Skeletal muscle cell (primary cell): ENCODE data around the gene LYRM2.

Experiments
- DNase-seq: peaks from one replicate; pipeline ENCODE4 v3.0.0-alpha.2; 2010; ENCODE audit warnings: low read depth
- H3K4me3 ChIP-seq: 2 replicates; pipeline ENCODE4 v1.5.1; 2011; ENCODE audit warnings: low read depth, mild to moderate bottlenecking, control low read depth, low read length, moderate library complexity

LYRM2 gene

GRCh38 chr6:89566008-89566800 is 72.3 kb downstream of the LYRM2 start:
- H3K4me3 ChIP-seq = no peak overlapping the region
- DNase-seq = no peak

GRCh38 chr6:89564752-89565427 is 73.7 kb downstream of the LYRM2 start:
- no peak for DNase-seq
- no peak overlapping the region for H3K4me3 ChIP-seq

DNA sequence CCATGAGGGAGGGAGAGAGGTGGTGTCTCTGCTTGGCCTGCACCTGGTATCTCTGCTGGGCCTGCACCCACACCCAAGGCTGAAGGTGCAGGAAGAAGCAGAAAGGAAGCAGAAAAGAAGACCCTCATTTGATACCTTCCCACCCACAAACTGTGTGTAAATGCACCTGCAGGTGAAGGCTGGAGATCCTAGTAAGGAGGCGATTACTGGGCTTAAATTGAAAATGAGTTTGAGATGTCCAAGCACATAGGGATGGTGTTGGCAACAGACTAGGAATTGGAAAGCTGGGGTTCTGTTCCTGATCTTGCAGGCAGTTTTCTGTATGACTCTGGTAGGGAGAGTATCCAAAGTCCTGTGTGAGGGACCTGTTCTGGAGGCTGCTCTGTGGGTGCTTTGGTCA is 74.7 kb downstream of the LYRM2 start:
- no peak overlapping the region for H3K4me3 ChIP-seq
- no peak for DNase-seq

DNA sequence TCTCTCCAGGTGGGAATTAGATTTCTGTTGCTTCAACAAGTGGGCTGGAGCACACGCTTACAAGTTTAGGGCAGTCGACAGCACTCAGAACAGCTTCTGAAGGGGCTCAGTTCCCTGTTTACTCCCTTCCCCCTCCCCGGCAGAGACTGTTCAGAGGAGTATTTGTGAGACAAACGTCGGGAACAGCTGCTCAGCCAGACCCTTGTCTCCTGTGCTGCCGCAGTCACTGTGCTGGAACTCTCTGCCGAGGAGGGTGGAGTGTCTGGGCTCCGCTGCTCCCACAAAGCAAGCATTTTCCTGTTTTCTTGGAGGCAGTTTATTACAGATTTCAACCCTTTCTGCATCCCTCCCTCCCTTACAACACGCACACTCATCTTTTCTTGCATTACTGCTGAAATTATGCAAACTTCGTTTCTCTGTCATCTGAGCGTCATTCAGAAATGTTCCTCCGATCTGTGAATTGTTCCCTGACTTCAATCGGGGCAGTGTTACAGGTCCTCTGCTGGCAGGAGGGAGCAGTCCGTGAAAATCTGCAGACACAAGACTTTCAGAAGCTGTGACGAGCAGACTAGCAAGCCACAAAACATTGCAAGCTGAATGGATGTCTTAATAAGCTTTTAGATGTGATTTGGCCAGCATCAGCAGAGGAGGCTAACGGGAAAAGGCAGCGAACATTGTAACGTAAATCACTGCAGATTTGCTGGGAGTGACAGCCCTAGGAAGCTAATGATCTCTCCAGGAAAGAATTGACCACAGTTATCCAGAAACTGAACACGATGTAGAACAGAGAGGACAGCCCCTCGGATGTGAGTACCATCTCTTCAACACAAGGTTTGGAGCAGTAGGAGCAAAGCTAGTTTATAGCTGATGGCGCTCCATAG is 76.2 kb downstream of the LYRM2 start:
- DNase-seq = no peak
- no peak overlapping the region for H3K4me3 ChIP-seq

- no peak overlapping the region for H3K4me3 ChIP-seq
- DNase-seq = no peak
Measured at GRCh38 chr6:89559487-89559886, 79.1 kb downstream of the LYRM2 start.

- H3K4me3 ChIP-seq = no peak overlapping the region
- DNase-seq = no peak
Measured at GRCh38 chr6:89555806-89556205, 82.7 kb downstream of the LYRM2 start.

DNA sequence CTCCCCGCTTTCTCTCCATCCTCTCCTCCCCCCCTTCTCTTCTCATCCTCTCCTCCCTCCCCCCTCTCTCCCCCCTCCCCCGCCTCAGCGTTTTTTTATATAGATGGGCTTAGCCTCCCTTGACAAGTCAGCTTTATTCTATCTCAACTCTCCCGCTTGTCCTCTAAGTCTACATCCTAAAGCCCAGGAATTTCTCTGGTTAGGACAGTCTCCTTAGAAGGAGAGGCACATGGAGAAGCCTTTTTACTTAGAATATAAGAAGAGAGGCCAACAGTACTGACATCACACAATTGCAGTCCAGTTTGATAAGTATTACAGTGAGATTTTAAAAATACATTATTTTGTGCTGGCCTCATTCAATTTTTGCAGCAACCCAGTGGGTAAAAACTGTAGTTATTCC is 83.5 kb downstream of the LYRM2 start:
- no peak overlapping the region for H3K4me3 ChIP-seq
- no peak for DNase-seq

- H3K4me3 ChIP-seq = no peak overlapping the region
- no peak for DNase-seq
Measured at GRCh38 chr6:89554106-89554505, 84.4 kb downstream of the LYRM2 start.

GRCh38 chr6:89553431-89553830 is 85.1 kb downstream of the LYRM2 start:
- no peak overlapping the region for H3K4me3 ChIP-seq
- no peak for DNase-seq

GRCh38 chr6:89547281-89547680 is 91.3 kb downstream of the LYRM2 start:
- DNase-seq = no peak

GRCh38 chr6:89542866-89543265 is 95.7 kb downstream of the LYRM2 start:
- DNase-seq = no peak
- no peak overlapping the region for H3K4me3 ChIP-seq

More at GRCh38 chr6:89547281-89547680, 91.3 kb downstream of the LYRM2 start:
- no peak overlapping the region for H3K4me3 ChIP-seq

- no peak for DNase-seq
- H3K4me3 ChIP-seq = no peak overlapping the region
Measured at GRCh38 chr6:89542081-89542857, 96.3 kb downstream of the LYRM2 start.

DNA sequence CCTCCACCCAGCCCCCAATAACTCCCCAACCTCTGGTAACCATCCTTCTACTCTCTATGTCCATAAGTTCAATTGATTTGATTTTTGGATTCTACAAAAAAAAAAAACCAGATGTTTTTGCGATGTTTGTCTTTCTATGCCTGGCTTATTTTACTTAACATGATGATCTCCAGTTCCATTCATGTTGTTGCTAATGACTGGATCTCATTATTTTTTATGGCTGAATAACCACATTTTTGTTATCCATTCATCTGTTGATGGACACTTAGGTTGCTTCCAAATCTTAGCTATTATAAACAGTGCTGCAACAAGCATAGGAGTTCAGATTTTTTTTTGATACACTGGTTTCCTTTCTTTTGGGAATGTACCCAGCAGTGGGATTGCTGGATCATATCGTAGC is 98.8 kb downstream of the LYRM2 start:
- no peak for DNase-seq
- no peak overlapping the region for H3K4me3 ChIP-seq

DNA sequence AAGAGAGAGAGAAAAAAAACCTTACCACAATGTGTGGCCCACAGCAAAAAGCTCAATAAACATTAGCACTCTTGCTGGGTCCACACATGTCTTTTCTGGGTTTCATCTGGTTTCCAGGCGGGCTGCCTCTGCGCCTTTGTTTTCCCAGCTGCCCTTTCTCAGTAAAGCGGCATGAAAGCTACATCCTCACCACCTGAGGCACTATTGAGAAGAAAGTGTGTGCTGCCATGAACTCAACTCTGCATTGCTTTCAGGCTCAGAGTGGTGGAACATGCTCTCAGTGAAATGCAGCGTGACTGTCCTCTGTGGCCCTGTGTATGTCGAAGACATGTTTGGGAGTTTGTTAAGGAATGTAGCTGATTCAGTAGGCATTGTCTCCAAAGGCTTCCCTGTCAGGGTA is 102.3 kb downstream of the LYRM2 start:
- DNase-seq = no peak
- H3K4me3 ChIP-seq = no peak overlapping the region

DNA sequence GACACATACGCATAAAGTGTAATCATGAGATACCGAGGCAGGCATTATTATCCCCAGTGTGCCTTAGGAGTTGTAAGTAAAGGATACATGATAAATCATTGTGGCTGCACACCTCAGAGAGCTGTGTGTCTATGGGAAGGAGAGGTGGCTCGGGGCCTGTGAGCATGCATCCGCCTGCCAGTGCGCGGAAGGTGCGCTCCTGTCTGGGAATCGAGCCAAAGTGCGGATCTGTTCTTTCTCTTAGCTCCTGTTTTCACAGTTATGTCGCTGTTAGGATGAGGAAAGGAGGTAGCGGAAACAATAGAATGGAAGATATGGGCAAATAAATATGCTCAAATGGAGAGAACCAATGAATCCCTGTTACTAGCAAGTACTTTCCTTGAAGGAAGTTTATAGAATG is 107.6 kb downstream of the LYRM2 start:
- no peak for DNase-seq
- H3K4me3 ChIP-seq = no peak overlapping the region

DNA sequence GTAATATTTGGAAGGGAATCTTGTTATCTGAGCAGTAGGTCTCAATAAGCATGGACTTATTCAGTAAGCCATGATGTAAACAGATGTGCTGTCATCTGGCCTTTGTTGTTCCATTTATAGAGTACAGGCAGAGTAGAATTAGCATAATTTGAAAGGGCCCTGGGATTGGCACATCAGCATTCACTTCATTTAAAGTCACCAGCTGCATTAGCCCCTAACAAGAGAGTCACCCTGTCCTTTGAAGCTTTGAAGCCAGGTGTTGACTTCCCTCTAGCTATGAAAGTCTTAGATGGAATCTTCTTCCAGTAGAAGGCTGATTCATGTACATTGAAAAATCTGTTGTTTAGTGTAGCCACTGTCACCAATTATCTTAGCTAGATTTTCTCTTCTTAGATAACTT is 109.7 kb downstream of the LYRM2 start:
- DNase-seq = no peak
- no peak overlapping the region for H3K4me3 ChIP-seq

- H3K4me3 ChIP-seq = no peak overlapping the region
- DNase-seq = no peak
Measured at GRCh38 chr6:89527634-89528033, 110.9 kb downstream of the LYRM2 start.

GRCh38 chr6:89526563-89526869 is 112.0 kb downstream of the LYRM2 start:
- no peak for DNase-seq

DNA sequence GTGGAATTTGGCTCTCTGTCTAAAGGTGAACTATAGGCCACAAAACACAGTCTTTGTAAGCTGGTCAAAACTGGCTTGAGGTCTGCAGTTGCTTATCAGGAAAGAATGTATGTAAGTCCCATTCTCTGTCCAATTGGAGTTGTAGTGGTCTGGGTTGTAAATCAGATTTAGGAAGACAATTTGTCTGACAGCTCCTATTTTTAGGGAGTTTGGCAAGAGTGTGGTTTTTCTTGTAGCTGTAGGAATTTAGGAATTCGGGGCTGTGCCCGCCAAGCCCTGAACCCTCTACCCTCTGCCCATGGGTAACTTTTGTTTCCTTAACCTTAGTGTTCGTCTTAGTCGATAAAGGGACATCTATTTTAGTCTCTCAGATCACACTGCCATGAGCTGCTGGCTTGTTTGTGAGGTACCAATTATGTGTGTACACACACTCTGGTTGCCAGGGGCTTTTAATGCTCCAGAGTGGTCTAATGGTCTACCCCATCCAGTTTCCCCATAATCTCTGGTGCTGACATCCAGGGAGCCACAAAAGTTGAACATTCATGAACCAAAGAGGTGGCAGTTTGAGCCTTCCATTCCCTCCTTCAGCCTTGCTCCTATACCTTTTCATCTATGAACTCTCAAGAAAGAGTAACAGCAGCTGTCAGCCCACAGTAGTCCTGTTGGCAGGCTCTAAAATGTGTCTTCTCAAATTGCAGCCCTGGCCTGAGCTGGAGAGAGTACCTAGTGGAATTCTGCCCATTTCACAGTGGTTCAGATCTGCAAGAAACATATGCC is 112.6 kb downstream of the LYRM2 start:
- DNase-seq = no peak
- H3K4me3 ChIP-seq = no peak overlapping the region

More at GRCh38 chr6:89526563-89526869, 112.0 kb downstream of the LYRM2 start:
- no peak overlapping the region for H3K4me3 ChIP-seq
